GM21619 (cell line): ENCODE data around the gene NKX2-1.

ENCODE experiments used
- ATAC-seq: cut with Tn5 transposase; IDR thresholded peaks from one replicate; pipeline ENCODE4 v1.9.1; 2021; ENCODE audit not compliant: unreplicated experiment

Gene NKX2-1

GRCh38 chr14:36518031-36518585 lies 1.9 kb downstream of the NKX2-1 start:
- ATAC-seq, result no peak

- no peak for ATAC-seq
Measured at GRCh38 chr14:36517242-36518030, 2.6 kb downstream of the NKX2-1 start.

GRCh38 chr14:36516719-36517241 lies 3.3 kb downstream of the NKX2-1 start:
- ATAC-seq, result no peak

- ATAC-seq, result no peak
Measured at GRCh38 chr14:36515896-36516718, 3.9 kb downstream of the NKX2-1 start.

- no peak for ATAC-seq
Measured at GRCh38 chr14:36515105-36515593, 4.9 kb downstream of the NKX2-1 start.

- ATAC-seq, result no peak
Measured at GRCh38 chr14:36514278-36515104, 5.5 kb downstream of the NKX2-1 start.

GRCh38 chr14:36513451-36514277 lies 6.4 kb downstream of the NKX2-1 start:
- ATAC-seq, result no peak

GRCh38 chr14:36513012-36513420 lies 7.0 kb downstream of the NKX2-1 start:
- no peak for ATAC-seq

- no peak for ATAC-seq
Measured at GRCh38 chr14:36512585-36513003, 7.4 kb downstream of the NKX2-1 start.

- ATAC-seq, result no peak
Measured at GRCh38 chr14:36511981-36512584, 7.9 kb downstream of the NKX2-1 start.

- ATAC-seq, result no peak
Measured at GRCh38 chr14:36510874-36511273, 9.2 kb downstream of the NKX2-1 start.

- no peak for ATAC-seq
Measured at GRCh38 chr14:36510078-36510799, 9.8 kb downstream of the NKX2-1 start.

- no peak for ATAC-seq
Measured at GRCh38 chr14:36509069-36509917, 10.7 kb downstream of the NKX2-1 start.

GRCh38 chr14:36508418-36509068 lies 11.5 kb downstream of the NKX2-1 start:
- no peak for ATAC-seq

GRCh38 chr14:36507847-36508417 lies 12.1 kb downstream of the NKX2-1 start:
- no peak for ATAC-seq

- no peak for ATAC-seq
Measured at GRCh38 chr14:36506732-36507614, 13.1 kb downstream of the NKX2-1 start.
